ENCODE data around the gene CSAG2.
"Not testable (repeated sequence)": the region's sequence is repeated elsewhere in the genome, so short reads cannot be mapped to it uniquely, and the experiment has no call there.

Gene CSAG2, protein sequence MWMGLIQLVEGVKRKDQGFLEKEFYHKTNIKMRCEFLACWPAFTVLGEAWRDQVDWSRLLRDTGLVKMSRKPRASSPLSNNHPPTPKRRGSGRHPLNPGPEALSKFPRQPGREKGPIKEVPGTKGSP

DNA sequence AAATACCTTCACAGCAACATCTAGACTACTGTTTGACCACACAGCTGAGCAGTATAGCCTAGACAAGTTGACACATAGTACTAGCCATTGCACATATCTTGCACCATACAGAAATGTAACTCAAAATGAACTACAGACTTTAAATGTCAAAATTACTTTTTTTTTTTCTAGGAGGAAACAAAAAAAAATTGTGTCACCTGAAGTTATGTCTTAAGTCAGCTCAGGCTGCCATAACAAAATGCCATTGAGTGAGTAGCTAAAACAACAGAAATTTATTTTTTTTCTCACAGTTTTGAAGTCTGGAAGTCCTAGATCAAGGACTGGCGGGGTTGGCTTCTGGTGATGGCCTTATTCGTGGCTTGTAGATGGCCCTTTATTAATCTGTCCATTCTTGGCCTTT, at the start of gene CSAG2:
Gene CSAG2 (minus strand): TSS at position 101 of the 400 bp plus-strand sequence. CDS start 161 bp downstream, outside the sequence.
- not testable (repeated sequence) for DNase-seq

DNA sequence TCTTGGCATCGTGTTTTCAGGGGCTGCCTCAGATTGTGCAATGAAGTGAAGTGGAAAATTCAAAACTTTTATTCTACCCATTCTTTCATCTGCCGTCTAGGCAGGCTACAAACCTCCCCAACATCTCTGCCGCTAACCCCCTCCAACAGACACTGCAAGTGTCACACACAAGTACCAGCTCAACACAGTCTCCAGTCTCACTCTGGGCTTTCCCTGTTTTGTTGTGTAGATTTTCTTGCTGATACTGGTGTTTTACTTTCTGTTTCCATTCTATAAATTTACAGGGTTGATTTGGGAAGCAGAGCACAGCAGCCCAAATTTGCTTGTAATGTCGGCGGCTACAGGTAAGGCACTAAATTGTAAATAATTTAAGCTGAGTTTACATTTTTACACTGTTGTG, 45.8 kb upstream of the CSAG2 start:
- DNase-seq = not testable (repeated sequence)

DNA sequence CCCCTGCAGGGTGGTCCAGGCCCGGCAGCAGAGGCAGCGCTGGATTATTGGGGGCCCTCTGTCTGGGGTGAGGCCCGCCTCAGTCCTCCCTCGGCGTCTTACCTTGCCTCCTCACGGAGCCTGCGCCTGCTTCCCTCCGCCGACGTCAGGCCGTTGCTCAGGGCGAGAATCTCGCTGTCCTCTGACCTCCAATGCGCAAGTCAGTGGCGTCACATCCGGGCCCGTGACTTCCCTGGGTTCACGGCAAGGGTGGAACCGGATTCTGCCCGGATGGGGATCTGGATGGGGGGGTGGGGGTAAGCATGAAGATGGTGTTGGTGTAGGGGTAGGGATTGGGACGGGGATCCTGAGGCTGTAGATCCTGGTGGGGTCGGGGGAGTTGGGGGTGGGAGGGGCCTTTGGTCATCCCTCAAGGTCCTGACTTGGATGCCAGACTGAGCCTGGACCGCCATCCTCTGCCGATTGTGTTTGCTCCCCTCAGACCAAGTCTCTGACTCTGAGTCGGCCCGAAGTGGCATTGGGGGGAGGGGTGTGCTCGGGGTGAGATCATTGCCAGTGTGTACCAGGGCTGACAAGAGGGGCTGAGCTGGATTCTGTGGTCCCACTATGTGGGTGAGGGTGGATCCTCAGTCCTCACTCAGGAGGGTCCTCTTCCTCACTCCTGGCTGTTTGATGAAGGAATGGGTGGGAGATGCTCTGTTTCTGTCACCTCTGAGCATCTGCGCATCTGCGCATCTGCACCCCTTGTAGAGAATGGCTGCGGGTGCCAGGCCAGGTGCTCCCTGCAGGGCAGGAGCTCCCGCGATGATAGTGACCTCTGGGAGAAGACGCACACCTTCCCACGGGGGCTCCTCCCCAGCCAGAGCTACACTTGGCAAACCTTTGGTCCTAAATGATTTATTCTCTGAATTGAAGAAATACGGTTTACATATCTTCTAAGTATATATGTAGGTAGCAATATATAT, 44.9 kb upstream of the CSAG2 start, which contains the start of gene MAGEA2:
Gene MAGEA2 (minus strand): TSS at position 157 of the 965 bp plus-strand sequence. CDS start 2,479 bp downstream, outside the sequence.
- DNase-seq = not testable (repeated sequence)

DNA sequence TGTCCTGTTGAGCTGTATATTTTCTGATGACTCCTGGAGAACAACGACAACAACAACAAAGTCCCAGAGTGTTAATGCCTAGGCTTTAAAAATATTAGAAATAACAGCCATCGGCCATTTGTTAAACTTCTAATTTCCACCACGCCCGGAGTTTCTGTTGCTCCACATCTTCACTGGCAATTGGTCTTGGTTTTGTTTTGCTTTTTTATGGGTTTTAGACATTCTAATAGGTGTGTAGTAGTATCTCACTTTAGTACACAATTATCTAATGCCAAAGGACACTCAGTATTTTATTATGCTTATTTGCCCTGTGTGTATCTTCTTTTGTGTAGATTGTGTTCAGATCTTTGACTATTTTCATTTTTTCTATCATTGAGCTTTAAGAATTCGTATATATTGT, 29.5 kb upstream of the CSAG2 start:
- DNase-seq = no peak

DNA sequence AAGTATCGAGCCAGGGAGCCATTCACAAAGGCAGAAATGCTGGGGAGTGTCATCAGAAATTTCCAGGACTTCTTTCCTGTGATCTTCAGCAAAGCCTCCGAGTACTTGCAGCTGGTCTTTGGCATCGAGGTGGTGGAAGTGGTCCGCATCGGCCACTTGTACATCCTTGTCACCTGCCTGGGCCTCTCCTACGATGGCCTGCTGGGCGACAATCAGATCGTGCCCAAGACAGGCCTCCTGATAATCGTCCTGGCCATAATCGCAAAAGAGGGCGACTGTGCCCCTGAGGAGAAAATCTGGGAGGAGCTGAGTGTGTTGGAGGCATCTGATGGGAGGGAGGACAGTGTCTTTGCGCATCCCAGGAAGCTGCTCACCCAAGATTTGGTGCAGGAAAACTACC, 27.5 kb upstream of the CSAG2 start:
- not testable (repeated sequence) for DNase-seq

DNA sequence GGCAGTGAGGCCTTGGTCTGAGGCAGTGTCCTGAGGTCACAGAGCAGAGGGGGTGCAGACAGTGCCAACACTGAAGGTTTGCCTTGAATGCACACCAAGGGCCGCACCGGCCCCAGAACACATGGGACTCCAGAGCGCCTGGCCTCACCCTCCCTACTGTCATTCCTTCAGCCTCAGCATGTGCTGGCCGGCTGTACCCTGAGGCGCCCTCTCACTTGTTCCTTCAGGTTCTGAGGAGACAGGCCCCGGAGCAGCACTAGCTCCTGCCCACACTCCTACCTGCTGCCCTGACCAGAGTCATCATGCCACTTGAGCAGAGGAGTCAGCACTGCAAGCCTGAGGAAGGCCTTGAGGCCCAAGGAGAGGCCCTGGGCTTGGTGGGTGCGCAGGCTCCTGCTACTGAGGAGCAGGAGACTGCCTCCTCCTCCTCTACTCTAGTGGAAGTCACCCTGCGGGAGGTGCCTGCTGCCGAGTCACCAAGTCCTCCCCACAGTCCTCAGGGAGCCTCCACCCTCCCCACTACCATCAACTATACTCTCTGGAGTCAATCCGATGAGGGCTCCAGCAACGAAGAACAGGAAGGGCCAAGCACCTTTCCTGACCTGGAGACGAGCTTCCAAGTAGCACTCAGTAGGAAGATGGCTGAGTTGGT, 26.9 kb upstream of the CSAG2 start:
- no peak for DNase-seq

DNA sequence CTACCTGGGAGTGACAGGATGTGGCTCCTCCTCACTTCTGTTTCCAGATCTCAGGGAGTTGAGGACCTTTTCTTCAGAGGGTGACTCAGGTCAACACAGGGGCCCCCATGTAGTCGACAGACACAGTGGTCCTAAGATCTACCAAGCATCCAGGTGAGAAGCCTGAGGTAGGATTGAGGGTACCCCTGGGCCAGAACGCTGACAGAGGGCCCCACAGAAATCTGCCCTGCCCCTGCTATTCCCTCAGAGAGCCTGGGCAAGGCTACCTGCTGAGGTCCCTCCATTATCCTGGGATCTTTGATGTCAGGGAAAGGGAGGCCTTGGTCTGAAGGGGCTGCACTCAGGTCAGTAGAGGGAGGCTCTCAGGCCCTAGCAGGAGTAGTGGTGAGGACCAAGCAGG, 26.0 kb upstream of the CSAG2 start:
- no peak for DNase-seq

DNA sequence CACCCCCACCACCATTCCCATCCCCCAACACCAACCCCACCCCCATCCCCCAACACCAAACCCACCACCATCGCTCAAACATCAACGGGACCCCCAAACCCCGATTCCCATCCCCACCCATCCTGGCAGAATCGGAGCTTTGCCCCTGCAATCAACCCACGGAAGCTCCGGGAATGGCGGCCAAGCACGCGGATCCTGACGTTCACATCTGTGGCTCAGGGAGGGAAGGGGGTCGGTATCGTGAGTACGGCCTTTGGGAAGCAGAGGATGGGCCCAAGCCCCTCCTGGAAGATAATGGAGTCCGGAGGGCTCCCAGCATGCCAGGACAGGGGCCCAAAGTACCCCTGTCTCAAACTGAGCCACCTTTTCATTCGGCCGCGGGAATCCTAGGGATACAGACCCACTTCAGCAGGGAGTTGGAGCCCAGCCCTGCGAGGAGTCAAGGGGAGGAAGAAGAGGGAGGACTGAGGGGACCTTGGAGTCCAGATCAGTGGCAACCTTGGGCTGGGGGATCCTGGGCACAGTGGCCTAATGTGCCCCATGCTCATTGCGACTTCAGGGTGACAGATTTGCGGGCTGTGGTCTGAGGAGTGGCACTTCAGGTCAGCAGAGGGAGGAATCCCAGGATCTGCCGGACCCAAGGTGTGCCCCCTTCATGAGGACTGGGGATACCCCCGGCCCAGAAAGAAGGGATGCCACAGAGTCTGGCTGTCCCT, 25.2 kb upstream of the CSAG2 start:
- DNase-seq = not testable (repeated sequence)

DNA sequence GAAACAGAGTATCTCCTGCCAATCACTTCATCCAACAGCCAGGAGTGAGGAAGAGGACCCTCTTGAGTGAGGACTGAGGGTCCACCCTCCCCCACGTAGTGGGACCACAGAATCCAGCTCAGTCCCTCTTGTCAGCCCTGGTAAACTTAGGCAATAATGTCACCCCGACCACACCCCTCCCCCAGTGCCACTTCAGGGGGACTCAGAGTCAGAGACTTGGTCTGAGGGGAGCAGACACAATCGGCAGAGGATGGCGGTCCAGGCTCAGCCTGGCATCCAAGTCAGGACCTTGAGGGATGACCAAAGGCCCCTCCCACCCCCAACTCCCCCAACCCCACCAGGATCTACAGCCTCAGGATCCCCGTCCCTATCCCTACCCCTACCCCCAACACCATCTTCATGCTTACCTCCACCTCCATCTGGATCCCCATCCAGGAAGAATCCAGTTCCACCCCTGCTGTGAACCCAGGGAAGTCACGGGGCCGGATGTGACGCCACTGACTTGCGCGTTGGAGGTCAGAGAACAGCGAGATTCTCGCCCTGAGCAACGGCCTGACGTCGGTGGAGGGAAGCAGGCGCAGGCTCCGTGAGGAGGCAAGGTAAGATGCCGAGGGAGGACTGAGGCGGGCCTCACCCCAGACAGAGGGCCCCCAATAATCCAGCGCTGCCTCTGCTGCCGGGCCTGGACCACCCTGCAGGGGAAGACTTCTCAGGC, 24.3 kb upstream of the CSAG2 start, which contains the start of the genes CSAG1 and MAGEA12:
Gene CSAG1 (minus strand): TSS at position 461 of the 715 bp plus-strand sequence. CDS start 1,261 bp downstream, outside the sequence.
Gene MAGEA12 (plus strand): TSS at position 497 of the 715 bp plus-strand sequence. CDS start 2,405 bp downstream, outside the sequence.
- no peak for DNase-seq

DNA sequence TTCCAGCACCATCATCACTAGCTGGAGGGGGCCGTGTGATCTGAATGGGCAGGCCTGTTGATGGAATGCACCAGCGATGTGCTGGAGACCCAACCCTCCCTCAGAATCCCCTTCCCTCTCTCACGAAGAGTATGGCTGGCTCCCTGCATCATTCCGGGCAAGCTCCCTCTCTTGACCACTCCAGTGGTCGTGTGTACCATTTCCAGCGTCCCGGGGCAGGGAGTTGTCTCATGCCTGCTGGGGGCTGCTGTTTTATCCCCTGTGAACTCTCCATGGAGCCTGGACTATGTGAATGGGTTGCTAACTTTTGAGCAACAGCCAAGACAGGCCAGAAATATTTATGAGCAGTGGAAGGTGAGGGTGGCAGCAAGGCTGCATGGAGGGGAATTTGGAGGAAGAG, 16.3 kb upstream of the CSAG2 start:
- no peak for DNase-seq

DNA sequence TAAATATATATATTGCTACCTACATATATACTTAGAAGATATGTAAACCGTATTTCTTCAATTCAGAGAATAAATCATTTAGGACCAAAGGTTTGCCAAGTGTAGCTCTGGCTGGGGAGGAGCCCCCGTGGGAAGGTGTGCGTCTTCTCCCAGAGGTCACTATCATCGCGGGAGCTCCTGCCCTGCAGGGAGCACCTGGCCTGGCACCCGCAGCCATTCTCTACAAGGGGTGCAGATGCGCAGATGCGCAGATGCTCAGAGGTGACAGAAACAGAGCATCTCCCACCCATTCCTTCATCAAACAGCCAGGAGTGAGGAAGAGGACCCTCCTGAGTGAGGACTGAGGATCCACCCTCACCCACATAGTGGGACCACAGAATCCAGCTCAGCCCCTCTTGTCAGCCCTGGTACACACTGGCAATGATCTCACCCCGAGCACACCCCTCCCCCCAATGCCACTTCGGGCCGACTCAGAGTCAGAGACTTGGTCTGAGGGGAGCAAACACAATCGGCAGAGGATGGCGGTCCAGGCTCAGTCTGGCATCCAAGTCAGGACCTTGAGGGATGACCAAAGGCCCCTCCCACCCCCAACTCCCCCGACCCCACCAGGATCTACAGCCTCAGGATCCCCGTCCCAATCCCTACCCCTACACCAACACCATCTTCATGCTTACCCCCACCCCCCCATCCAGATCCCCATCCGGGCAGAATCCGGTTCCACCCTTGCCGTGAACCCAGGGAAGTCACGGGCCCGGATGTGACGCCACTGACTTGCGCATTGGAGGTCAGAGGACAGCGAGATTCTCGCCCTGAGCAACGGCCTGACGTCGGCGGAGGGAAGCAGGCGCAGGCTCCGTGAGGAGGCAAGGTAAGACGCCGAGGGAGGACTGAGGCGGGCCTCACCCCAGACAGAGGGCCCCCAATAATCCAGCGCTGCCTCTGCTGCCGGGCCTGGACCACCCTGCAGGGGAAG, 5.0 kb upstream of the CSAG2 start, which contains the start of gene MAGEA2B:
Gene MAGEA2B (plus strand): TSS at position 814 of the 973 bp plus-strand sequence. CDS start 2,479 bp downstream, outside the sequence.
- DNase-seq = not testable (repeated sequence)

DNA sequence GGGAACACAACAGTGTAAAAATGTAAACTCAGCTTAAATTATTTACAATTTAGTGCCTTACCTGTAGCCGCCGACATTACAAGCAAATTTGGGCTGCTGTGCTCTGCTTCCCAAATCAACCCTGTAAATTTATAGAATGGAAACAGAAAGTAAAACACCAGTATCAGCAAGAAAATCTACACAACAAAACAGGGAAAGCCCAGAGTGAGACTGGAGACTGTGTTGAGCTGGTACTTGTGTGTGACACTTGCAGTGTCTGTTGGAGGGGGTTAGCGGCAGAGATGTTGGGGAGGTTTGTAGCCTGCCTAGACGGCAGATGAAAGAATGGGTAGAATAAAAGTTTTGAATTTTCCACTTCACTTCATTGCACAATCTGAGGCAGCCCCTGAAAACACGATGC, 4.1 kb upstream of the CSAG2 start:
- not testable (repeated sequence) for DNase-seq

DNA sequence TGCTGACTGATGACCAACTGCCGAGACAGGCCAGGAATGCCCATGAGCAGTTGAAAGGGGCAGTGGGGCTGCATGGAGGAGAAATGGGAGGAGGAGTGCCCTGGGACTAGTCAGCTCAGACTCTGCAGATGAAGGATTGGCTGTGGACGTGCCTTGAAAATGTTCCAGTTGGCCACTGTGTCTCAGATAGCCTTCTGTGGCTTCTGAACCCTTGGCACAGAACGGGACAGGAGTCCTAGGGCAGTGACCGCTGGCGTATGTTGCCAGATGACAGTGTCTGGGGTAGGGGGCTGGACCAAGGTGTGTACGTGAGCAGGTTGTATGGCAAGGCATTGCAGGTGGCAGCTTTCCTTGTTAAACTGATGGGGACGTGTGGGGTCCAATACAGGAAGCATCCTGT, 2.6 kb downstream of the CSAG2 start:
- not testable (repeated sequence) for DNase-seq

DNA sequence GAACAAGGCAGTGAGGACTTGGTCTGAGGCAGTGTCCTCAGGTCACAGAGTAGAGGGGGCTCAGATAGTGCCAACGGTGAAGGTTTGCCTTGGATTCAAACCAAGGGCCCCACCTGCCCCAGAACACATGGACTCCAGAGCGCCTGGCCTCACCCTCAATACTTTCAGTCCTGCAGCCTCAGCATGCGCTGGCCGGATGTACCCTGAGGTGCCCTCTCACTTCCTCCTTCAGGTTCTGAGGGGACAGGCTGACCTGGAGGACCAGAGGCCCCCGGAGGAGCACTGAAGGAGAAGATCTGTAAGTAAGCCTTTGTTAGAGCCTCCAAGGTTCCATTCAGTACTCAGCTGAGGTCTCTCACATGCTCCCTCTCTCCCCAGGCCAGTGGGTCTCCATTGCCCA, 8.7 kb downstream of the CSAG2 start:
- not testable (repeated sequence) for DNase-seq

DNA sequence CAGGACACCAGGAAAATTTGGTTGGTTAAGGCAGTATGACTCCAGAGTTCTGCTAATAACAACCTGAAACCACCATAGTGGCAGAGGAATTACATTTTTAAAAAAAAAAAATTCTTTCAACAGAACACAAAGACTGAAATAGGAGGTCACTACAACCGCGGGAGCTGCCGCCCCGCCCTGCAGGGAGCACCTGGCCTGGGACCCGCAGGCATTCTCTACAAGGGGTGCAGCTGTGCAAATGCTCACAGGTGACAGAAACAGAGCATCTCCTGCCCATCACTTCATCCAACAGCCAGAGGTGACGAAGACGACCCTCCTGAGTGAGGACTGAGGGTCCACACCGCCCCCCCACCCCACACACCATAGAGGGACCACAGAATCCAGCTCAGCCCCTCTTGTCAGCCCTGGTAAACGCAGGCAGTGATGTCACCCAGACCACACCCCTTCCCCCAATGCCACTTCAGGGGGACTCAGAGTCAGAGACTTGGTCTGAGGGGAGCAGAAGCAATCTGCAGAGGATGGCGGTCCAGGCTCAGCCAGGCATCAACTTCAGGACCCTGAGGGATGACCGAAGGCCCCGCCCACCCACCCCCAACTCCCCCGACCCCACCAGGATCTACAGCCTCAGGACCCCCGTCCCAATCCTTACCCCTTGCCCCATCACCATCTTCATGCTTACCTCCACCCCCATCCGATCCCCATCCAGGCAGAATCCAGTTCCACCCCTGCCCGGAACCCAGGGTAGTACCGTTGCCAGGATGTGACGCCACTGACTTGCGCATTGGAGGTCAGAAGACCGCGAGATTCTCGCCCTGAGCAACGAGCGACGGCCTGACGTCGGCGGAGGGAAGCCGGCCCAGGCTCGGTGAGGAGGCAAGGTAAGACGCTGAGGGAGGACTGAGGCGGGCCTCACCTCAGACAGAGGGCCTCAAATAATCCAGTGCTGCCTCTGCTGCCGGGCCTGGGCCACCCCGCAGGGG, 10.8 kb downstream of the CSAG2 start, which contains the start of gene MAGEA3:
Gene MAGEA3 (plus strand): TSS at position 843 of the 980 bp plus-strand sequence. CDS start 2,039 bp downstream, outside the sequence.
- not testable (repeated sequence) for DNase-seq

DNA sequence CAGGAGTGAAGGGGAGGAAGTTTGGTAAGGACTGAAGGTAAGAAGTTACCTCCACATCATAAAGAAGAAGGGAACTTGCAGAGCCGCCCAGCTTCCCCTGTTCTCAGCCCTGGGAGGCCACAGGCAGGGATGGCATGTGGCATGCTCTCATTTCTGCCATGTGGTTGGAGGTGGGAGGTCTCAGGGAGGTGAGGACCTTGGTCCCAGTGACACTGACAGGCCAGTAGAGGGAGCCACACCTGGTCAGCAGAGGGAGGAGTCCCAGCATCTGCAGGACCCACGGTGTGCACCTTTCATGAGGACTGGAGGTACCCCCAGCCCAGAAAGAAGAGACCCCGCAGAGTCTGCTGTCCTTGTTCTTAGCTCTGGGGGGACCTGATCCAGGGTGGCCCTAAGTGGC, 28.1 kb downstream of the CSAG2 start:
- DNase-seq = not testable (repeated sequence)

DNA sequence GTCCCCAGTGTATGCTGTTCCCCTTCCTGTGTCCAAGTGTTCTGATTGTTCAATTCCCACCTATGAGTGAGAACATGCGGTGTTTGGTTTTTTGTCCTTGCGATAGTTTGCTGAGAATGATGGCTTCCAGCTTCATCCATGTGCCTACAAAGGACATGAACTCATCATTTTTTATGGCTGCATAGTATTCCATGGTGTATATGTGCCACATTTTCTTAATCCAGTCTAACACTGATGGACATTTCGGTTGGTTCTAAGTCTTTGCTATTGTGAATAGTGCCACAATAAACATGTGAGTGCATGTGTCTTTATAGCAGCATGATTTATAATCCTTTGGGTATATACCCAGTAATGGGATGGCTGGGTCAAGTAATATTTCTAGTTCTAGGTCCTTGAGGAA, 34.4 kb downstream of the CSAG2 start:
- DNase-seq = not testable (repeated sequence)

DNA sequence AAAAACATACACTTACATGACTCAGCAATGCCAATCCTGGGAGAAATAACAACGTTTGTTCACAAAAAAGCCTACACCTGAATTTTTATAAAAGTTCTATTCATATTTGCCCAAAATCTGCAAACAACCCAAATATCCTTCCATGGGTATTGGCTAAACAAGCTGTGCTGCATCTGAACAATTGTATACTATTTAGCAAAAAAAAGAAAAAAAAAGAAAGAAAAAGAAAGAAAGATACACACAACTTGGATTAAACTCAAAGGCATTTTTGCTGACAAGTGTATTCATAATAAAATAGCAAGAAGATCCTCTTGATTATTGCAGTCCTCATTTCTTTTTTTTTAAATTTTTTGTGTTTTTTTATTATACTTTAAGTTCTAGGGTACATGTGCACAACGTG, 34.9 kb downstream of the CSAG2 start:
- no peak for DNase-seq

DNA sequence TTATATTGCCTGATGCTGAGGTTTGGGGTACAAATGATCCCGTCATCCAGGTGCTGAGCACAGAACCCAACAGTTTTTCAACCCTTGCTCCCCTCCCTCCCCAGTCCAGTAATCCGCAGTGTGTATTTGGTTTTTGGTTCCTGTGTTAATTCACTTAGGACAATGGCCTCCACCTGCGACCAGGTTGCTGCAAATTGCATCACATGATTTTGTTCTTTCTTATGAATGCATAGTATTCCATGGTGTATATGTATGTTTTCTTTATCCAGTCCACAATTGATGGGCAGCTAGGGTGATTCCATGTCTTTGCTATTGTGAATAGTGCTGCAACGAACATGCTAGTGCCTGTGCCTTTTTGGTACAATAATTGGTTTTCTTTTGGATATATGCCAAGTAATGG, 46.0 kb downstream of the CSAG2 start:
- DNase-seq = no peak
